Measurements from ENCODE around the gene MORN5. TPM values are rescaled to one million over a fixed set of nuclear protein-coding genes. Genes with fewer than 3 reads are reported as not detected.

The MORN5 gene
- total and polyA plus RNA-seq, 2 experiments from 2014 or later: not detected

GRCh38 chr9:122207096-122207495 is 47.4 kb downstream of the MORN5 start (continued):
- TF ChIP-seq ZNF331 (CRISPR knock-in tag; IDR thresholded peaks at IDR 0.05; ENCODE audit: low read depth) (no peak), EZH2phosphoT487 (IDR thresholded peaks at IDR 0.05; ENCODE audit: unreplicated experiment) (no peak), EZH2 (IDR thresholded peaks at IDR 0.05; ENCODE audit: low read depth, unreplicated experiment) (no peak)
- TF ChIP-seq, protein P1, sequence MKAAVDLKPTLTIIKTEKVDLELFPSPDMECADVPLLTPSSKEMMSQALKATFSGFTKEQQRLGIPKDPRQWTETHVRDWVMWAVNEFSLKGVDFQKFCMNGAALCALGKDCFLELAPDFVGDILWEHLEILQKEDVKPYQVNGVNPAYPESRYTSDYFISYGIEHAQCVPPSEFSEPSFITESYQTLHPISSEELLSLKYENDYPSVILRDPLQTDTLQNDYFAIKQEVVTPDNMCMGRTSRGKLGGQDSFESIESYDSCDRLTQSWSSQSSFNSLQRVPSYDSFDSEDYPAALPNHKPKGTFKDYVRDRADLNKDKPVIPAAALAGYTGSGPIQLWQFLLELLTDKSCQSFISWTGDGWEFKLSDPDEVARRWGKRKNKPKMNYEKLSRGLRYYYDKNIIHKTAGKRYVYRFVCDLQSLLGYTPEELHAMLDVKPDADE (IDR thresholded peaks at IDR 0.05): no peak

- no peaks in the 10 kb centered on the region for H3K36me3 ChIP-seq (ENCODE audit: insufficient read depth)
- TF ChIP-seq, protein P1 (IDR thresholded peaks at IDR 0.05): no peak
- no peak for TF ChIP-seq POLR2AphosphoS5 (IDR thresholded peaks at IDR 0.05; ENCODE audit: low read depth)
- TF ChIP-seq ZNF114 (CRISPR knock-in tag; IDR thresholded peaks at IDR 0.05): no peak
- TF ChIP-seq EZH2 (IDR thresholded peaks at IDR 0.05; ENCODE audit: low read depth, unreplicated experiment): no peak
- no peak for TF ChIP-seq ZNF331 (CRISPR knock-in tag; IDR thresholded peaks at IDR 0.05; ENCODE audit: low read depth)
- no peak for TF ChIP-seq STAT1 (IDR thresholded peaks at IDR 0.05; ENCODE audit: unreplicated experiment)
- no peak for TF ChIP-seq EZH2phosphoT487 (IDR thresholded peaks at IDR 0.05; ENCODE audit: unreplicated experiment)
- no peak for TF ChIP-seq JUNB (IDR thresholded peaks at IDR 0.05; ENCODE audit: unreplicated experiment)
- TF ChIP-seq NANOG (IDR thresholded peaks at IDR 0.05; ENCODE audit: borderline replicate concordance): no peak
- TF ChIP-seq ZNF462 (CRISPR knock-in tag; IDR thresholded peaks at IDR 0.05): no peak
- TF ChIP-seq CREB1 (CRISPR knock-in tag; IDR thresholded peaks at IDR 0.05; ENCODE audit: low read depth): no peak
- TF ChIP-seq CTCF (conservative IDR thresholded peaks at IDR 0.05; ENCODE audit: low read depth in 2 of 2): no peak
These were observed 49.7 kb downstream of the MORN5 start for GRCh38 chr9:122209451-122209850.

More at GRCh38 chr9:122209451-122209850, 49.7 kb downstream of the MORN5 start:
- peaks cover 40% of the 10 kb centered on the region for H3K27me3 Mint-ChIP-seq (ENCODE audit: insufficient read depth, low read depth, poor library complexity)
- H3K27ac Mint-ChIP-seq: no peak overlapping the region
- ATAC-seq: no peak
- no peaks in the 10 kb centered on the region for H3K9me3 Mint-ChIP-seq
- H3K4me2 ChIP-seq: no peak overlapping the region
- H3K27ac ChIP-seq (ENCODE audit: low read depth): no peak overlapping the region
- H4K20me1 ChIP-seq (replicated peaks; ENCODE audit: insufficient read depth): no peaks in the 10 kb centered on the region
- no peaks in the 10 kb centered on the region for H3K79me2 ChIP-seq (replicated peaks; ENCODE audit: insufficient read depth)
- no peak for DNase-seq (ENCODE audit: low spot score)
- H3F3A ChIP-seq (replicated peaks; ENCODE audit: low read depth): 0 out of 2 replicates have a peak, but pooled peaks cover 6% of the 10 kb centered on the region
- H3K27me3 ChIP-seq (ENCODE audit: insufficient read depth): peaks cover 37% of the 10 kb centered on the region
- no peaks in the 10 kb centered on the region for H3K9me2 ChIP-seq (ENCODE audit: insufficient read depth)
- no peak overlapping the region for H2AFZ ChIP-seq
- H3K36me3 Mint-ChIP-seq (ENCODE audit: low read depth): no peaks in the 10 kb centered on the region; the same call in 2 of the 3 replicates
- H3K4me3 Mint-ChIP-seq: no peak overlapping the region
- no peak overlapping the region for H3K4me3 ChIP-seq
- H3K4me1 ChIP-seq (ENCODE audit: insufficient read depth): peaks cover 12% of the 10 kb centered on the region
- H3K4me1 Mint-ChIP-seq: peaks cover 11% of the 10 kb centered on the region
